ENCODE results near the gene HNRNPLL.
A peak's percentile ranks its signal among the peaks of the same experiment; 100 is the strongest.
"Not testable (repeated sequence)": the region's sequence is repeated elsewhere in the genome, so short reads cannot be mapped to it uniquely, and the experiment has no call there.

HNRNPLL gene

DNA sequence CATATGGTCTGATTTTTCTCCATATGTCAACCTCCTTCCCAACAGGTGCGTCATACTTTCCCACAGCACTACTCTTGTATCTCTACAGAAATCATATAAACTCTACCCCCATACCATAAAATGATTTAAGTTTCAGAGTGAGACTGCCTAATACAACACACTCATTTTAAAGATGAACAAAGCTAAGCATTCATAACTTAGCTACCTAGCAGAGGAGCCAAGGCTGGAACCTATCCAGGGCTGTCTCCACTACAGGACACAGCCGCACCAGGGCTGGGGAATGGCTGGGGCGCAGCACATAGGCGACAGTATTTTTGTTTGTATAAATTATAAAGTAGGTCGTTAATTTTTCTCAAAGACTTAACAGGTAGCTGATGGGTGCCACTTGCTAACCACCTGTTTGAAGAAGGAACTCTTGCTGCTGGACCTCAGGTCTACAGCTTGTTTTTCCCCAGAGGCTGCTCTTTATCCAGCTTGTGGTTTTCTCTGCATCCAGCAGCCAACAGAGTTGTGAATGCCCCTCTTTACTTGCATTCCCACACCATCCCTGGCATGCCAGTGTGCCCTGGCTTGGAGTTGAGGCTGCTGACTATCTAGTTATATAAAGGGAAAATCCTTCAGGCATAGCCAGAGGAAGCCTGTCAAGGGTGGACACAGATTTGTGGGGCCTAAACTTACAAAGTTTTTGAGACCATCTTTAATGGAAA is 62.0 kb downstream of the HNRNPLL start:
- TF ChIP-seq, protein P1, sequence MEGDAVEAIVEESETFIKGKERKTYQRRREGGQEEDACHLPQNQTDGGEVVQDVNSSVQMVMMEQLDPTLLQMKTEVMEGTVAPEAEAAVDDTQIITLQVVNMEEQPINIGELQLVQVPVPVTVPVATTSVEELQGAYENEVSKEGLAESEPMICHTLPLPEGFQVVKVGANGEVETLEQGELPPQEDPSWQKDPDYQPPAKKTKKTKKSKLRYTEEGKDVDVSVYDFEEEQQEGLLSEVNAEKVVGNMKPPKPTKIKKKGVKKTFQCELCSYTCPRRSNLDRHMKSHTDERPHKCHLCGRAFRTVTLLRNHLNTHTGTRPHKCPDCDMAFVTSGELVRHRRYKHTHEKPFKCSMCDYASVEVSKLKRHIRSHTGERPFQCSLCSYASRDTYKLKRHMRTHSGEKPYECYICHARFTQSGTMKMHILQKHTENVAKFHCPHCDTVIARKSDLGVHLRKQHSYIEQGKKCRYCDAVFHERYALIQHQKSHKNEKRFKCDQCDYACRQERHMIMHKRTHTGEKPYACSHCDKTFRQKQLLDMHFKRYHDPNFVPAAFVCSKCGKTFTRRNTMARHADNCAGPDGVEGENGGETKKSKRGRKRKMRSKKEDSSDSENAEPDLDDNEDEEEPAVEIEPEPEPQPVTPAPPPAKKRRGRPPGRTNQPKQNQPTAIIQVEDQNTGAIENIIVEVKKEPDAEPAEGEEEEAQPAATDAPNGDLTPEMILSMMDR (conservative IDR thresholded peaks at IDR 0.05; ENCODE audit: control insufficient read depth, insufficient read depth, low read depth, low read length) = no peak
- no peak overlapping the region for H3K4me3 ChIP-seq (ENCODE audit: control insufficient read depth, low read depth, low read length)
- DNase-seq (ENCODE audit: low read depth) = no peak

DNA sequence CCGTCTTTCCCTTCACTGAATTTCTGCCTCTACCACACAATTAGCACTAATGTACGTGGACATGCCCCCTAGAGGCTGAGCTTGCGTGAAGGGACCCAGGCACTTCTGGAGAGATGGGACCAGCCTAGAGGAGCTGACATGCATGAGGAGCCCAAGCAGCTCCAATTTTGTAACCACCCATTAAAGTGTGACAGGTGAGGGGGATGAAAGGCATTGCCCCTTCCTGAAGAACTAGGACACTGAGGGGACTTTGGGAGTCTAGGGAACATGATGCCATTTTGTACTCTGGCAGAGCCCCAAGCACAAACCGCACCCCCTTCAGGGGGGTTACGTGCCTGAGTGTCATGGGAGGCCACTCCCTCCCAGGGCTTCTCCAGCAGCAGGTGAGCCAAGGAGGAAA is 63.6 kb downstream of the HNRNPLL start:
- TF ChIP-seq, protein P1 (conservative IDR thresholded peaks at IDR 0.05; ENCODE audit: control insufficient read depth, insufficient read depth, low read depth, low read length) = no peak
- H3K4me3 ChIP-seq (ENCODE audit: control insufficient read depth, low read depth, low read length) = no peak overlapping the region
- no peak for DNase-seq (ENCODE audit: low read depth)

DNA sequence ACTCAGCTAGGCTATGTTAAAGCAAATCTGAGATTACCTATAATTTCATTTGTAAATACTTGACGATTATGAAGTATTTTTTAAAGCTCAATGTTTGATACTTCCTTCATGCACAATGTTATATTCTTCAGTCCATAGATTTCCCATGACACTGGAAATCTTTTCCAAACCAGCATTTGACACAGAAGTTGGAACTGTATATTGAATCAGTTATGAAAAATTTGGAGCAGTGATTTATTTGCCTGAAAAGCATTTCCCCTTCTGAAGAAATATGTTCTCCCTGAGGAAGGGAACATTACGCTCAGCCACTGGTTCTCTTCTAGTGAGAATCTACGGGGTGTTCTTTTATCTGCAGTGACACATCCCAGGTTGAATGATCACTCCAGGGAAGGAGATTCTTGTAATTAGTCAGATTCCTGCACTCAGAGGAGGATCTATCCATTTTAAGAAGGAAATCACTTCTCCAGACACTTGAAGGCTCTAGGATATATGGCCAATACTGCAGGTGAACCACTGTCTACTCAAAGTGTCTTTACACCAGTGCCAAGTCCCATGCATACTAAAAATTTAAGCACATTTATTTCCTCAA is 64.7 kb downstream of the HNRNPLL start:
- TF ChIP-seq, protein P1 (conservative IDR thresholded peaks at IDR 0.05; ENCODE audit: control insufficient read depth, insufficient read depth, low read depth, low read length) = no peak
- DNase-seq (ENCODE audit: low read depth) = no peak
- H3K4me3 ChIP-seq (ENCODE audit: control insufficient read depth, low read depth, low read length) = no peak overlapping the region

GRCh38 chr2:38537296-38537695 is 65.4 kb downstream of the HNRNPLL start:
- H3K4me3 ChIP-seq (ENCODE audit: control insufficient read depth, low read depth, low read length); DNase-seq (ENCODE audit: low read depth): not testable (repeated sequence)

GRCh38 chr2:38535744-38536506 is 66.8 kb downstream of the HNRNPLL start:
- H3K4me3 ChIP-seq (ENCODE audit: control insufficient read depth, low read depth, low read length) = peak overlapping the region; percentile 56
- TF ChIP-seq, protein P1 (conservative IDR thresholded peaks at IDR 0.05; ENCODE audit: control insufficient read depth, insufficient read depth, low read depth, low read length) = peak; percentile 57
- peak; percentile 58 for DNase-seq (ENCODE audit: low read depth)

DNA sequence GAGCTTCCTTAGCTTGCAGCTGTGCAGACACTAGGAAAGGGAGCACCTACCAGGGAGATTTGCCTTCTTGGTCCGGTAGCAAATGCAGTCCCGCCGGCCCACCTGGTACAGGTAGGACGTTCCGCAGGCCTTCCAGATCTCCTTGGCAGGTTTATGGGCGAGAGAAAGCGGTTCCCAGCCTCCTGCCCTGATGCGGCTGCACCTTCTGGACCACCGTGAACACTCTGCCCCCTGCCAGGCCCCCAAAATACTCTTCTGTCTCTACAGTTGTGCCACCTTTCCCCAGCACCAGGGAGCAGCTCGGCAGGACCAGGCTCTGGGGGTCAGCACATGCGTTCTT is 67.4 kb downstream of the HNRNPLL start:
- TF ChIP-seq, protein P1 (conservative IDR thresholded peaks at IDR 0.05; ENCODE audit: control insufficient read depth, insufficient read depth, low read depth, low read length) = no peak
- no peak overlapping the region for H3K4me3 ChIP-seq (ENCODE audit: control insufficient read depth, low read depth, low read length)
- DNase-seq (ENCODE audit: low read depth) = no peak

DNA sequence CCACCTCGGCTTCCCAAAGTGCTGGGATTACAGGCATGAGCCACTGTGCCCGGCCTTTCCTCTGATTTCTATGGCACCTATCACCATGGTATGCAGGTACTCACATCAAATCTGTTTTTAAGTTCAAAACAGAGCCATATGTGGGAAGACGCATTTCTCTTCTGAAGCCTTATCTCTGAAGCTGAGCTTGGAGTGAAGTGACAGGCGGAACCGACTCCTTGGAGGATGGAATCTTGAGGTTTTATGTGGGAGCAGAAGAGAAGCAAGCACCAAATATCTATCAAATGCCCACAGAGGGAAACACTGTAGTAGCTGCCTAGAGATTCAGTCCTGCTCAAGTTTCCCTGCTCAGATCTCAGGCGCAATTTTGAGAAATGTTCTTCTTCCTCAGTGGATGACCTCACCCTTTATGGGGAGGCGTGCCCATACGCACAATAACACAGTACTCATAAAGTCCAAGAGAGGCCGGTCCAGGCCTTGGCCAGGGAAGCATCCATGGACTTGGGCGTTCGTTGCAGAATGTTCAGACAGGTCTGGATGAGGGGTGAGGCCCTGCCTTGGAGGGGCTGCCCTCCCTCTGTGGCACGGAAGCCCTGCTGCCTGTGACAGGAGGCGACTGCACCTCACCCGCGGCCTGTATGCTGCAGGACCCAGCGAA is 67.9 kb downstream of the HNRNPLL start:
- DNase-seq (ENCODE audit: low read depth) = peak; percentile 41
- TF ChIP-seq, protein P1 (conservative IDR thresholded peaks at IDR 0.05; ENCODE audit: control insufficient read depth, insufficient read depth, low read depth, low read length) = no peak
- no peak overlapping the region for H3K4me3 ChIP-seq (ENCODE audit: control insufficient read depth, low read depth, low read length)

Data from fibroblast of mammary gland (primary cell).